HG03342 (cell line): ENCODE data around the gene SELENOO.

ENCODE experiments used
- ATAC-seq: cut with Tn5 transposase; IDR thresholded peaks from one replicate; pipeline ENCODE4 v1.9.1; 2021; ENCODE audit warnings: mild to moderate bottlenecking, moderate library complexity; ENCODE audit not compliant: unreplicated experiment

Gene SELENOO

DNA sequence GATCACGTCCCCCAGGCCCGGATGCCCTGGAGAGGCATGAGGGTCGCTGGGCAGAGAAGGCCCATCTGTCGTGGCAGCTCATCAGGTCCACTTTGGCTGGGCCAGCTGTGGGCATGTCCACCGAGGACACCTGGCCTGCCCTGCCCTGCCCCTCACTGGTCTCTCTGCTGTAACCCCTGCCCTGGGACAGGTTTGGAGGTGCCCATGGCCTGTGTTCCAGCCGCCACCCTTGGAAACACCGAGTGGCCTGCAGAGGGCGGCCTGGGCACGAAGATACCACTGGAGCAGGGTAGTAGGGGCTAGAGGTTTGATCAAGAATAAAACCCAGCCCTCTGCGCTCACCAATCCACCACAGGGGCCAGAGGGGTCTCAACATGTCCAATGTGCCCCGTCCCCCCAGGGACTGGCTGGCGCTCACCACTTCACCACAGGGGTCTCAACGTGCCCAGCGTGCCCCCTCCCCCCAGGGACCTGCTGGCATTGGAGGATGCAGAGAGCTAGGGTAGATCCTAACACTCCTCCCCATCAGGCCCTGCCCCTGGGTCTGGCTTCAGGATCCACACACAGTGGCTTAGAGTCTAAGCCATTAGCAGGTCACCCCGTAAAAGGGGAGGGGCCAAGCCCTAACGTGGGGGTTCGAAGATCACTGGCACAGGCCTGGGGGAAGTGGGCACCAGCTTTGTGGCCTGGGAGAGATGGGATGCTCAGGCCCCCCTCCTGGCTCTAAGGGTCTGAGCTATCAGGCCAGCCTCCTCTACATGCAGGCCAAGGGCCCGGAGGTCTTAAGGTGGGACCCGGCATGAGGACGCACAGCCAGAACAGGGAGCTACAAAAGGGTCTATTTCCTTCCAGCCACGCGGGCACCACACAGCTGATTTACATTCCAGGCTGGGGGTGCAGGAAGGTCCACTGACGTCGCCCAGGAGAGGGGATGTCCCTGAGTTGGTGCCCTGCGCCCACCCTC lies 51.6 kb downstream of the SELENOO start:
- no peak for ATAC-seq

GRCh38 chr22:50253046-50253915 lies 52.5 kb downstream of the SELENOO start:
- no peak for ATAC-seq

DNA sequence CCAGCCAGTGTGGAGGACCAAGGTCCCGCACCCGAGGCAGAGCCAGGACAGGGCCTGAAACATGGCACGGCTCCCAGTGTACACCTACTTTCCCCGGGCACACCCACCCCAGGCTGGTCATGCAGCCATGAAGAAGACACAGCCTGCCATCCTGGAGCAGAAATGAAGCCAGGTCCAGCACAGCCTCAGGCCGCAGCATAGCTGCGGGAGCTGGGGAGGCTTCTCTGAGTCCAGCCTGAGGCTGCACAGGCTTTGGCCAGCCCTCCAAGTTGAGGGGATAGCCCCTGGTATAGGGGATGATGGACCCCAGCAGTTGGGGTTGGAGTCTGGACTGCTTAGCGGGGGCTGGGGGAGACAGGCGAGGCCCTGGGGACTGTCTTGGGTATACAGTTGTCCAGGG lies 53.1 kb downstream of the SELENOO start:
- ATAC-seq: no peak

DNA sequence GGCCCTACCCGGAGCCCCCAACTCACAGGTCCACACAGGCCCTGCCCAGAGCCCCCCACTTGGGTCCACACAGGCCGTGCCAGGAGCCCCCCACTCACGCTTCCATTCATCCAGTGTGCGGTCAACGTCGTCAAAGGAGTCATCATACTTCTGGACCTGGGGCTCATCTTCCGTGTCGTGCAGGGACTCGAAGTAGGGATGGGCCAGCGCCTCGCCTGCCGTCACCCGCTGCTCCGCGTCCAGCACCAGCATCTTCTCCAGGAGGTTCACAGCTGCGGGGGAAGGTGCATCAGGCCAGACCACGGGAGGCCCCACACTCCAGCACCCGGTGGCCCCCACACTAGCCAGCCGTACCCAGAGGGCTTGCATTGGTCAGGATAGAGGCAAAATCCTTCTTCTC lies 54.3 kb downstream of the SELENOO start:
- no peak for ATAC-seq

DNA sequence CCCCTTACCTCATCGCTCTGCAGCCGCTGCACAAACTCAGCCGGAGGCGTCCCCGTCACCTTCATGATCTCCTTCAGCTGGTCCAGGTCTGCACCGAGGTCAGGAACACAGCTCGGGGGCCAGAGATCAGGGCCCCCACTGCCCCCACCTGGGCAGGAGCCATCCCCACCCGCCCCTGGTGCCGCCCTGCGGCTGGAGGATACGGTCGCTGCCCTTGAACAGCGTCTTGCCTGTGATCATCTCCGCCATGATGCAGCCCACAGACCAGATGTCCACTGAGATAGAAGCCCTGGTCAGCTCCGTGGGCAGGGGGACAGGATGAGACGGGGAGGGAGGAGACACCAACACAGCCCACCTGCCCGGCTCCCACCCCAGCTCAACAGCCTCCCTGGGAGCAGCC lies 54.8 kb downstream of the SELENOO start:
- ATAC-seq: no peak

DNA sequence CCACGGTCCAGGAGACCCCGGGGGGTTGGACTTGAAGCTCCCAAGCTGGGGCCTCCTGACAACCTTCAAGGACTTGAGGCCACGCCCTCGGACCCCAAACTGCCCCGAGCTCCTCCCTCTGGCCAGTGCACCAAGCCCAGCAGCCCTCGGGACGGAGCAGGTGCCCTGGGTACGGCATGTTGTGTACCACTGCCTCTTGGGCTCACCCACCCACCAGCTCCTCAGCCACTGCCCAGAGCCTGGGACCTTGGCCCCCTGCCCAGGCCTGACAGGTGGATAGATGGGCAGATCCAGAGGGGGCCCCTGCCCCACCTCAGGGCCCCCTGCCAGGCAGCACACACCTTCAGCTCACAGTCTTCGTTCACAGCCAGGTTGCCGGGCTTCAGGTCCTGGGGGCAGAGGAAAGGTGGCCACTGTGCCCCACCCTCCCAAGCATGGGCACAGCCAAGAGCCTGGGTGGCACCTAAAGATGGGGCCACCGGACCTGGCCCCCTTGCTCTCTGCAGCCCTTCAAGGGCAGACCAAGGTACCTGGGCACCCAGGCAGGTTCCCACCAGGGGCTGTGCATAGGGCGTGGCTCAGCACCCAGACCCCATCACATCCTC lies 55.5 kb downstream of the SELENOO start:
- no peak for ATAC-seq

GRCh38 chr22:50257041-50257440 lies 56.2 kb downstream of the SELENOO start:
- ATAC-seq: no peak

GRCh38 chr22:50257451-50258360 lies 56.9 kb downstream of the SELENOO start:
- ATAC-seq: no peak

DNA sequence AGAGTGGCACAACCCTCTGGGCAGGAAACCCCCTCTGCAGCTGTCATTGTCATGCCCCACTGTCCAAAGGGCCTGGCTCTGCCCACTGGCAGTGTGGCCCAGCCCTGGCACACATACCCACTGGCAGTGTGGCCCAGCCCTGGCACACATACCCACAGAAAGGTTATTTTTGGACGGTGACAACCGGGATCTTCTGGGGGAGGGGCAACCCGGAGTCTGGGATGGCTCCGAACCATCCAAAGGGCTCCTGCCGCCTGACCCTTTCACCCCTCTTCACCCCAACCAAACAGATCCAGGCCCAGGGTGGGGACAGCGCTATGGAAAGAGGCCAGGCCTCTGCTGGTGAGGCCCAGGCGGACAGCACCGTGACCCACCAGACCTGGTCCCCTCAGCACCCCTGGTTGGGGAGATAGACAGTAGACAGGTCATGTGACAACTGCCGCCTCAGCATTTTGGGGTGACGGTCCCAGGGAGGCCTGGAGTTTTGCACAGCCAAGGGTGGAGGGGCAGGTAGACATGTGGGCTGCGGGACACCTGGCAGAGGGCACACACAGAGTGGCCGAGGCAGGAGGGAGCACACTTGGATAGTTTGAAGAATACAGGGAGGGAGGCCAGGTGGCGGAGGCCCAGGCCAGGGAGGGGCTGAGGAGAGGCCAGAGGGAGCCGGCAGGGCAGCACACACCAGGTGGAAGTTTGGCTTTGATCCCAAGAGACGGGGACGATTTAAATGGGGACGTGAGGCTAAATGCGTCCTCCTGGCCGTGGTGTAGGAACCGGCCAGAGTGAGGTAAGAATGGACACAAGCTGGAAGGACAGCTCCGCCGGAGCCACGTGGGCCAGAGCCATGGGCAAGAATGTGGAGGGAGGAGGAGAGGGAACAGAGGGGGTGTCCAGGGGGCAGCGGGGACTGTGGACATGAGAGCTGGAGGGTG lies 57.8 kb downstream of the SELENOO start:
- no peak for ATAC-seq

DNA sequence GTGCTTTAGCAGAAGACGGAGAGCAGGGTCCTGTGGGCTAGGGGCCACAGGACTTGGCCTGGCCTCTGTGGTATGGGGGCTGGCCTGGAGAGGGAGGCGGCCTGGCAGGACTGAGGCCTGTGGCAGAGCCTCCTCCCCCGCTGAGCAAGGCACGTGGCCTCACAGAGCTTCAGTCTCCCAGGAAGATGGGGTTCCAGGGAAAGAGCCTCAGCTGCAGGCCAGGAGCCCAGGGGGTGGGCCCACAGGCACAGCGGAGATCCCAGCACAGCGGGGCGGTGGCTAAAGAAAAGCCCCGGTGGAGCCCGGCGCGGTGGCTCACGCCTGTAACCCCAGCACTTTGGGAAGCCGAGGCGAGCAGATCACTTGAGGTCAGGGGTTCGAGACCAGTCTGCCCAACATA lies 58.5 kb downstream of the SELENOO start:
- no peak for ATAC-seq

- ATAC-seq: no peak
Observed at GRCh38 chr22:50260434-50260800, 59.6 kb downstream of the SELENOO start.

DNA sequence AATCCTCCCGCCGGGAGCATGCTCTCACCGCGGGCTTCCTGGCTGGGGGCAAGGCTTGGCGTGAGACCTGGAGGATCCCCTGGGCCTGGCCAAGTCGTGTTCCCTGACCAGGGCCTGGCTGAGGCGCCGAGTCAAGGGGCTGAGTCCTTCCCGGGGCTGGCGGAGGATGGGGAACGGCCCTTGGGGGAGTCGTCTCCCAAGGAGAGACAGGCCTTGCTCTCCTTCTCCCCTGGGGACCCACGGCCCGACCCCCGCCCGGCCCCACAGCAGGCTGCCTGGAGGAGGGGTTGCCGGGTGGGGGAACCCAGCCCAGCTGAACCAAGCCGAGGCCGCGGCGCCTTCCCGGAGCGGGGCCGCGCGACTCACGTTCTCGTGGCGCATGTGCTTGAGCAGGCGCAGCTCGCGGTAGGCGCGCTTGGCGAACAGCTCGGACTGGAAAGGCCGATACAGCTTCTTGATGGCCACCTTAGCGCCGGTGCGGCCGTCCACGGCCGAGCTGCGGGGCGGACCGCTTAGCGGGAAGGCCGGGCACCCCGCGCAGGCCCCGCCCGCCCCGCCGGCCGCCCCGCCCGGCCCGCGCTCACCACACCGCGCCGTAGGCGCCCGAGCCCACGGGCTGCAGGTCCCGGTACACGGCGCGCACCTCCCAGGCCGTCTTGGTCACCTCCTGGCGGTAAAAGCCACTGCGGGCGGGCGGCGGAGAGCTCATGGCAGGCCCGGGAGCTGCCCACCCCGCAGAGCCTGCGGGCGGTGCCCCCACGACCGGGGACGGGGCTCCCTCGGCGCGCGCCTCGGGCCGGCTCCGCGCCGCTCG lies 60.2 kb downstream of the SELENOO start:
- ATAC-seq: no peak

- no peak for ATAC-seq
Observed at GRCh38 chr22:50261615-50262459, 61.0 kb downstream of the SELENOO start, which contains the start of gene MAPK12. Gene MAPK12 (minus strand): TSS chr22:50261683. CDS start chr22:50261509, 174 bp downstream.

GRCh38 chr22:50262460-50262911 lies 61.7 kb downstream of the SELENOO start:
- ATAC-seq: no peak

- ATAC-seq: no peak
Observed at GRCh38 chr22:50262973-50263617, 62.3 kb downstream of the SELENOO start.

DNA sequence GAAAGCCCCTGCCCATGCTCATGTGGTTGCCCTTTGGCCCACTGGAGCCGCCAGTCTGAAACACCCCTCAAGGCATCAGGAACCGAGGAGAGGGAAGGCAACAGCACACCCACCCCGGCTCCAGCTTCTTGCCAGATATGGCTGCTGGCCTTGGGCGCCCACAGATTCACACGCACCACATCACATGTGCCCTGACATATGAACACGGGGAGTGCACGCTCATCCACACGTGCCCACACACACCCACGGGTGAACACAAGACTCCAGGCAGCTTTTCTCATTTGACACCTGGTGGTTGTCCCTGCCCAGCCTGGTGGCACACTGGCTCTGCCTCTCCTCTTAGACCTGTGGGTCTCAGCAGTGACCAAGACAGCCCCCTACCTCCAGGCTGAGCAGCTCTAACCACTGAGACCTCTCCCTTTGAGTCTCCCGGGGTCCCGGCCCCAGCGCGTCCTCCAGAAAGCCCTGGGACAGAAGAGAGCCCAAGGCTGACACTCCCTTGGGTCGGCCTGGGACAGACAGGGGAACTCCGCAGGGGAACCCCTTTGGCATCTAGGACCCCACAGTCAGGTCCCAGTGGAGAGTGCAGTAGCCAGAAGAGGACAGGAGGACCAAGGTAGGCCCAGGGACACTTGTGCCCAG lies 63.4 kb downstream of the SELENOO start:
- ATAC-seq: no peak
